Measurements from ENCODE around the gene NRG4. TPM values are rescaled to one million over a fixed set of nuclear protein-coding genes. Genes with fewer than 3 reads are reported as not detected.

The NRG4 gene
- total and polyA plus RNA-seq, 9 of the 15 experiments (the other 6 are each of a cell fraction or from before 2014, with no cell fraction given): 0.33 to 2.5 (median 0.76) TPM

GRCh38 chr15:75918135-75918534 is 94.1 kb downstream of the NRG4 start:
- ATAC-seq (no peak), FAIRE-seq (no peak), DNase-seq (ENCODE audit: extremely low read depth in 1 of 4, low spot score in 3 of 4) (no peak)
- Histone ChIP-seq H3K27ac (ENCODE audit: extremely low read depth, low read depth, low read length) (no peak overlapping the region), H3K4me3 (no peak overlapping the region), H3K4me2 (ENCODE audit: insufficient read depth, low read length) (no peak overlapping the region), H2AFZ (ENCODE audit: low read depth, low read length) (no peak overlapping the region), H3K36me3 (ENCODE audit: control insufficient read depth, insufficient read depth, low read length) (peaks cover 85% of the 10 kb centered on the region), H3K9ac (ENCODE audit: insufficient read depth in 1 of 2, low read depth in 2 of 2, low read length in 2 of 2) (no peak overlapping the region), H3K9me3 (replicated peaks; ENCODE audit: control insufficient read depth, insufficient read depth, low read depth, low read length) (no peaks in the 10 kb centered on the region), H3K27me3 (ENCODE audit: control insufficient read depth in 2 of 2, insufficient read depth in 2 of 2, low read length in 2 of 2) (no peaks in the 10 kb centered on the region), H3K9me1 (ENCODE audit: control insufficient read depth, insufficient read depth, low read length) (no peaks in the 10 kb centered on the region), H3K79me2 (ENCODE audit: control insufficient read depth, insufficient read depth, low read length) (peaks cover 35% of the 10 kb centered on the region), H3K4me1 (replicated peaks in 1 of 2; ENCODE audit: control insufficient read depth in 2 of 2, insufficient read depth in 2 of 2, low read length in 2 of 2) (no peaks in the 10 kb centered on the region; a peak in 1 of 5 replicates), H4K20me1 (replicated peaks; ENCODE audit: control insufficient read depth, insufficient read depth, low read length) (no peaks in the 10 kb centered on the region)
- no TSS peak for BruUV-seq (replicated peaks)
- CTCF ChIA-PET (ENCODE audit: low intra/inter-chr PET ratio): no interaction called here
- intact Hi-C loops (cut with micrococcal nuclease) (no loop called here), in situ Hi-C loops (cut with MboI) (no loop called here)
- TF ChIP-seq TCFL5 (CRISPR knock-in tag; conservative IDR thresholded peaks at IDR 0.05): no peak
- TF ChIP-seq ATF2 (CRISPR knock-in tag; IDR thresholded peaks at IDR 0.05): no peak
- no peak for TF ChIP-seq FOXP1 (CRISPR knock-in tag; IDR thresholded peaks at IDR 0.05)
- TF ChIP-seq ZNF311 (CRISPR knock-in tag; IDR thresholded peaks at IDR 0.05): no peak
- TF ChIP-seq GTF2A2 (tag; IDR thresholded peaks at IDR 0.05): no peak
- TF ChIP-seq JUNB (CRISPR knock-in tag; conservative IDR thresholded peaks at IDR 0.05): no peak
- TF ChIP-seq YBX1 (IDR thresholded peaks at IDR 0.05): no peak
- TF ChIP-seq NFE2L1 (tag; IDR thresholded peaks at IDR 0.05; ENCODE audit: borderline replicate concordance, low read depth): 0 out of 2 replicates have a peak, but pooled peaks have one; percentile 37
- TF ChIP-seq CREM (IDR thresholded peaks at IDR 0.05; ENCODE audit: low read depth): no peak
- TF ChIP-seq ZNF589 (CRISPR knock-in tag; IDR thresholded peaks at IDR 0.05; ENCODE audit: low read depth): no peak
- TF ChIP-seq DDX20 (tag; IDR thresholded peaks at IDR 0.05; ENCODE audit: low read depth): no peak
- TF ChIP-seq EWSR1 (IDR thresholded peaks at IDR 0.05; ENCODE audit: borderline replicate concordance, low read depth, partially characterized antibody): no peak
- peak; percentile 82 for TF ChIP-seq MAFG (tag; conservative IDR thresholded peaks at IDR 0.05)
- TF ChIP-seq NFE2 (IDR thresholded peaks at IDR 0.05; ENCODE audit: low read depth): 0 out of 2 replicates have a peak, but pooled peaks have one; percentile 15
- peak; percentile 43 for TF ChIP-seq C11orf30 (IDR thresholded peaks at IDR 0.05; ENCODE audit: low read depth)
- TF ChIP-seq ZNF316 (IDR thresholded peaks at IDR 0.05): peak; percentile 66
- no peak for TF ChIP-seq RUNX1 (IDR thresholded peaks at IDR 0.05; ENCODE audit: low read depth)
- WGBS (ENCODE audit: insufficient coverage, low coverage, missing lambda C conversion rate): 67% methylated on average over 1 of the region's 1 CpG
- POLR2A ChIA-PET: interaction anchor here (1.4 to 1.5 kb wide), 2 partner anchors 11 to 75 kb away, joined by 4 to 6 read pairs; partner anchors contain the start of gene UBE2Q2
